Middle frontal gyrus (tissue), 1 donor: ENCODE data around the gene C21orf58.

Experiments
- DNase-seq: peaks from one replicate; pipeline ENCODE4 v3.0.0-alpha.2; 2015; ENCODE audit warnings: low spot score; ENCODE audit errors: extremely low spot score

C21orf58 gene

DNA sequence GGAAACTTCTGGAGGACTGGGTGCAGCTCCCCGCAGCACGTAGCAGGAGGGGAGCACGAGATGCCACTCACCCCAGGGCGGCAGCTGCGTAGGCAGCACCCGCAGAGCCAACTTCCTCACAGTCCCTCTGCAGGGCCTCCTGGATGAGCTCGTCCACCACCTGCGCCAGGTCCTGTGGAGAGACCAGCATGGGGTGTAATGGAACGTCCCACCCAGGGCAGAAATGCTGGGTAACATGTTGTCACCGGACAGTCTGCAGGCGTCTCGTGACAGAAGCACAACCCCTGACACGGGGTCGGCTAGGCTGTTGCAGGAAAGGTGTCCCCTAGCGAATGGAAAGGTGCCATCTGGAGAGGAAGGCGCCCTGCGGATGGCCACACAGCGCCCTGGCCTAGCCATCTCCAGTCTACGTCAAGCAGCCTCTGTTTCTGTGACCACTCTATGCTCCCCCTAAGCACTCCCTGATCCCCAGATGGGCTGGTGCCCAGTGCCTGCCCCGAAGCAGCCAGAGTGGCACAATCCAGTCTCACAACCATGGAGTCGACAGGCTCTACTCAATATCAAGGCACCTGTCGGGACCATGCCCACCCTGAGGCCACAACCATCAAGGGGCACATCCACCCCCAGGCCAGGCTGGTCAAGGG, 59.5 kb downstream of the C21orf58 start:
- no peak for DNase-seq

DNA sequence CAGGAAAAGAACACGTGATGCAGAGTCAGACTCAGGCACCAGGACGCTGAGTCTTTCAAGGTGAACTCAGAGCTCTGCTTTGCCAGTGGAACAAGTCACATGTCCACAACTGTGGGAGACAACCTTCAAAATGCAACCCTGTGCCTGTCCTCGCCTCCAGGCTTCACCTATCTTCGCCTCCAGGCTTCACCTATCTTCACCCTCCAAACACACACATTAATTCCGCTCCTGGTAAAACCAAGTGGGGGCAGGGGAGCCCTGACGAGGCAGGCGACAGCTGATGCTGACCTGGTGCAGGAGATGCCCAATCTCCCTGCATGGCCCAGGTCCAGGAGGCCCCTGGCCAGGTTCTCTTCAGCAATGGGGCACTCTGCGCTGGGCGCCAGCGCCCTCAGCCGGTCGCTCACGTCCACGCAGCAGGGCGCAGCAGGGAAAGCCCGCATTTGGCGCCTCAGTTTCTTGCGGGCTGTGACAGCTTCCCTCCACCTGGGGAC, 67.1 kb downstream of the C21orf58 start:
- DNase-seq, result no peak

DNA sequence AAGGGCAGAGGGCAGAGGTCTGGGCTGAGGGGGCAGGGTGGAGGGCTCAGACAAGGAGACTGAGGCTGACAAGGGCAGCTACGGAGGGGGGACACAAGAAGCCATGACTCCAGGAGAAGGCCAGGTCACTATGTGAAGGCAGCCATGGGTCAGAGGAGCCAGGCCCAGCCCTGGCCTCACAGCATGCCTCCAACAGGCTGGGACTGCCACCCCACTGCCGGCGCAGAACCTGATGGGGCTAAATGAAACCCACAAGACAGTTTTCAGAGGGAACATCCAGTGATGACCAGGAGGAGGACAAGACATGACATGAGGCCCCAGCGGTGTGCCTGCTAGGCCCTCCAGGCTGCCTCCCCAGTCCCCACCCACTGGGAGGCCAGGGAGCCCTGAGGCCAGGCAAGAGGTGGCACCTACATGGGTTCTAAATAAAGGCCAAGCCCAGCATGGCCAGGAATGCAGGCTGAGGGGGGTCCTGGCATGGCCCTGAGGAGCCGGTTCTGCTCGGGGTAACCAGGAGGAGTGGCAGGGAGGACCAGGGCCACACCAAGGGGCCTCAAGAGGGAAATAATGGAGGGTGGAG, 67.8 kb downstream of the C21orf58 start:
- DNase-seq, result no peak

DNA sequence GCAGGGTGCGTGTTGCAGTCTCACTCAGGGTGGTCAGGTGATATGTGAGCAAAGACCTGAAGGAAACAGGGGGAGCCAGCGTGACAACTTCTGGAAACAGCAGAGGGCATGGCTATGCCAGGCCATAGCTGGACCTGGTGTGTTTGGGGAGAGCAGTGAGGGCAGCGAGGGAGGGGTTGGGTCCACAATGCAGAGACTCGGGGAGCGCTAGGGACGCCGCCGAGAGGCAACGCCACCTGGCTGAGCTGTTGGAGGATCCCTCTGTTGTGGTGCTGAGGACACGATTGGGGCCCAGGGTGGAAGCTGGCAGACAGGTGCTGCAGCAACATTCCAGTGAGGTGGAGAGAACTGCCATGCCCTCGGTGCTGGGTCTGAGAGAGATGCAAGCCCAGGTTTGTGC, 68.5 kb downstream of the C21orf58 start:
- no peak for DNase-seq

DNA sequence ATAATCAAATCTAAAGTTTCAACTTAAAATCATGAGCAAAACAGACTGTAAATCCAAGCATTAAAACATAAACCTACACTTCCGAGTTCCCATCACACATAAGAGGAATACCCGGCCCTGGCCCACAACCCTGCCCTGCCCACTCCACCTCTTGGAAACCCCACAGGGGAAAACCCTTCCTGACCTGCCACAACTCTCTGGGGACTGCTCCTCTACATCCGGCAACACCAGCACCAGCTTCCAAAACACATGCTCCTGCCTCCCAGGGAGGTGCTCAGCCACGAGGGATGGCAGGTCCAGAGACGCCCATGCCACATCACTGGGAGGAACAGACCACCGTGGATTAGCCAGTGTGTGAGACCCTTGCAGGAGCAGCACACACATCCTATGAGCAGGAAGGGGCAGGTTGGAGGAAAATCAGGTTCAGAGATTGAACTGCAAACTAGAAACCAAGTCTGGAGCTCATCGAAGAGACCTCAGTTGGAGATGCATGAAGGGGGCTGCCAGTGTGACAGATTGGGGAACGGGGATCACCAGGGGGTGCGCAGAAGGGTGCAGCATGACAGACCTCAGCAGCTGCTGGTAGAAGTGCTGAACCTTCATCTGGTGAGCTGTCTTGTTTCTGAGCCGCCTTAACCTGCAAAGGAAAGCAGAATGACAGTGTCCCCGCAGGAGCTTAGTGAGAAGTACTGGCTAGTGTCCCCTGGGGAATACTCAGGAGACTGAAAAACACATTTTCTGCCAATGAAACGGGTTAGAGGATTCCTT, 69.3 kb downstream of the C21orf58 start:
- no peak for DNase-seq

DNA sequence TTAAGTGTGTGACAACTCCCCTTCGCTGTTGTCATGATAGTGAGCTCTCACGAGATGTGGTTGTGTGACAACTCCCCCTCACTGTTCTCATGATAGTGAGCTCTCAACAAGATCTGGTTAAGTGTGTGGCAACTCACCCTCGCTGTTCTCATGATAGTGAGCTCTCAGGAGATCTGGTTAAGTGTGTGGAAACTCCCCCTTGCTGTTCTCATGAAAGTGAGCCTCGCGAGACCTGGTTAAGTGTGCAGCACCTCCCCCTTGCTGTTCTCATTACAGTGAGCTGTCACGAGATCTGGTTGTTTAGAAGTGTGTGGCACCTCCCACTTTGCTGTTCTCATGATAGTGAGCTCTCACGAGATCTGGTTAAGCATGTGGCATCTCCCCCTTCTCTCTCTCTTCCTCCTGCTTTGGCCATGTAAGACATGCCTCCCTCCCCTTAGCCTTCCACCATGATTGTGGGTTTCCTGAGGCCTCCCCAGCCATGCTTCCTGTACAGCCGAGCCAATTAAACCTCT, 70.0 kb downstream of the C21orf58 start:
- DNase-seq, result no peak

DNA sequence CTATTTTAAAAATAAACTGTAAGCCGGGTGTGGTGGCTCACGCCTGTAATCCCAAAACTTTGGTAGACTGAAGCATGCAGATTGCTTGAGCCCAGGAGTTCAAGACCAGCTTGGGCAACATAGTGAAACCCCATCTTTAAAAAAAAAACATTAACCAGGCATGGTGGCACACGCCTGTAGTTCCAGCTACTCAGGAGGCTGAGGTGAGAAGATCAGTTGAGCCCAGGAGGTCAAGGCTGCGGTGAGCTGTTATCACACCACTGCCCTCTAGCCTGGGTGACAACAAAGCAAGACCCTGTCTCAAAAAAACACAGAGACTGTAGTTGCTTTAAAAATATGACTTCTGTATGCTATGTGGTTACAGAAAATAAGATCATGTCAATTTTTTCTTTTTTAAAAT, 70.8 kb downstream of the C21orf58 start:
- no peak for DNase-seq
